ENCODE measurements around the gene HTR3A. TPM values are rescaled to one million over a fixed set of nuclear protein-coding genes. Genes with fewer than 3 reads are reported as not detected.

HTR3A gene
- total RNA-seq, 4 donors from 2014 or later = 0.42 to 1.8 (median 0.90) TPM

GRCh38 chr11:113956986-113957385 lies 17.9 kb upstream of the HTR3A start:
- H3K27me3 ChIP-seq = peaks cover 0 to 54% (median 3%) of the 10 kb centered on the region in 4 donors
- intact Hi-C loops (cut with DNase I) = no loop called here
- H3K4me3 ChIP-seq = no peak overlapping the region
- H3K4me1 ChIP-seq = no peaks in the 10 kb centered on the region
- no peak overlapping the region for H3K27ac ChIP-seq (replicated peaks in 1 of 4)
- H3K9me3 ChIP-seq = no peaks in the 10 kb centered on the region
- 51% methylated on average over 9 of the region's 9 CpGs for WGBS
- no peak for DNase-seq (ENCODE audit: extremely low spot score)
- H3K36me3 ChIP-seq = no peaks in the 10 kb centered on the region
- TF ChIP-seq POLR2A (IDR thresholded peaks at IDR 0.05; ENCODE audit: low read depth) (no peak), CTCF (IDR thresholded peaks at IDR 0.05) (no peak), EP300 (IDR thresholded peaks at IDR 0.05) (no peak), POLR2AphosphoS5 (IDR thresholded peaks at IDR 0.05) (no peak)

GRCh38 chr11:113960702-113961330 lies 14.1 kb upstream of the HTR3A start:
- 72% methylated on average over 9 of the region's 9 CpGs for WGBS
- Histone ChIP-seq H3K27ac (replicated peaks in 1 of 4) (no peak overlapping the region), H3K9me3 (no peaks in the 10 kb centered on the region), H3K4me1 (no peaks in the 10 kb centered on the region), H3K27me3 (peaks cover 0 to 36% (median 0%) of the 10 kb centered on the region in 4 donors), H3K4me3 (no peak overlapping the region), H3K36me3 (no peaks in the 10 kb centered on the region)
- DNase-seq (ENCODE audit: extremely low spot score) = no peak
- intact Hi-C loops (cut with DNase I) = no loop called here
- TF ChIP-seq CTCF (IDR thresholded peaks at IDR 0.05) = no peak
- TF ChIP-seq EP300 (IDR thresholded peaks at IDR 0.05) = no peak

GRCh38 chr11:113967361-113967760 lies 7.5 kb upstream of the HTR3A start:
- no peak for TF ChIP-seq CTCF (IDR thresholded peaks at IDR 0.05)
- no peak for TF ChIP-seq EP300 (IDR thresholded peaks at IDR 0.05)
- TF ChIP-seq POLR2A (IDR thresholded peaks at IDR 0.05; ENCODE audit: low read depth) = no peak
- no peak for TF ChIP-seq POLR2AphosphoS5 (IDR thresholded peaks at IDR 0.05)
- Histone ChIP-seq H3K36me3 (no peaks in the 10 kb centered on the region), H3K27ac (replicated peaks in 1 of 4) (no peak overlapping the region), H3K27me3 (peaks cover 0 to 33% (median 0%) of the 10 kb centered on the region in 4 donors), H3K4me3 (no peak overlapping the region), H3K9me3 (no peaks in the 10 kb centered on the region), H3K4me1 (no peaks in the 10 kb centered on the region)
- DNase-seq (ENCODE audit: extremely low spot score) = no peak
- WGBS = 64% methylated on average over 1 of the region's 1 CpG
- intact Hi-C loops (cut with DNase I) = no loop called here

- H3K9me3 ChIP-seq = no peaks in the 10 kb centered on the region
- no peak overlapping the region for H3K27ac ChIP-seq (replicated peaks in 1 of 4)
- H3K4me1 ChIP-seq = peaks cover 6 to 8% (median 7%) of the 10 kb centered on the region in 4 donors
- 76% methylated on average over 12 of the region's 15 CpGs for WGBS
- H3K27me3 ChIP-seq = peaks cover 0 to 38% (median 0%) of the 10 kb centered on the region in 4 donors
- no peak overlapping the region for H3K4me3 ChIP-seq
- H3K36me3 ChIP-seq = no peaks in the 10 kb centered on the region
- no peak for TF ChIP-seq EP300 (IDR thresholded peaks at IDR 0.05)
- TF ChIP-seq CTCF (IDR thresholded peaks at IDR 0.05) = no peak
- no peak for DNase-seq (ENCODE audit: extremely low spot score)
- intact Hi-C loops (cut with DNase I) = no loop called here
Measured at GRCh38 chr11:113971506-113972195, 3.3 kb upstream of the HTR3A start.

Data from esophagus muscularis mucosa (tissue), 4 donors.